H1 (cell line): ENCODE data around the gene DENND4C. TPM values are rescaled to one million over a fixed set of nuclear protein-coding genes. Genes with fewer than 3 reads are reported as not detected.

Source experiments
- CTCF ChIA-PET: fragments of 300-600 bp; sonication (Branson Sonifier 250); formaldehyde crosslinking; loops from one replicate; lab custom pipeline; 2021; ENCODE audit not compliant: partially characterized antibody; lab: Charles Lee
- POLR2A ChIA-PET: fragments of 300-600 bp; sonication (Branson Sonifier 250); formaldehyde crosslinking; loops from one replicate; lab custom pipeline; 2021; ENCODE audit warnings: inconsistent platforms; ENCODE audit not compliant: partially characterized antibody; lab: Charles Lee
- DNase-seq, 2 experiments: peaks; one replicate each; pipeline versions ENCODE4 v3.0.0 to v3.0.0-alpha.2; 2010 to 2022; ENCODE audit warnings: low spot score in 2 of 2, low read depth in 1 of 2, mixed read lengths in 1 of 2
- FAIRE-seq: peaks from 2 replicates; lab custom pipeline; 2011; peaks lifted over from hg19 to GRCh38; lab: Jason Lieb, UNC
- H2AFZ ChIP-seq: 2 replicates; pipeline ENCODE4 v1.8.1; 2012; ENCODE audit warnings: low read length, inconsistent platforms
- H2AK5ac ChIP-seq: 2 replicates; pipeline ENCODE4 v1.6.1; 2013; ENCODE audit warnings: low read depth, low read length
- H2BK120ac ChIP-seq: replicated peaks from 2 replicates; pipeline ENCODE3; 2013; ENCODE audit warnings: low read depth, low read length, inconsistent platforms
- H2BK12ac ChIP-seq: 2 replicates; pipeline ENCODE4 v1.6.1; 2013; ENCODE audit warnings: low read depth, low read length
- H2BK15ac ChIP-seq: 2 replicates; pipeline ENCODE4 v1.6.1; 2013; ENCODE audit warnings: low read length
- H2BK20ac ChIP-seq: 2 replicates; pipeline ENCODE4 v1.6.1; 2013; ENCODE audit warnings: low read length
- H2BK5ac ChIP-seq: 2 replicates; pipeline ENCODE4 v1.6.1; 2013; ENCODE audit warnings: low read depth, low read length
- H3K14ac ChIP-seq: 2 replicates; pipeline ENCODE4 v1.6.1; 2013; ENCODE audit warnings: inconsistent platforms; ENCODE audit not compliant: insufficient read length
- H3K18ac ChIP-seq: 2 replicates; pipeline ENCODE4 v1.6.1; 2013; ENCODE audit warnings: low read length; ENCODE audit errors: extremely low read depth
- H3K23ac ChIP-seq: 2 replicates; pipeline ENCODE4 v1.6.1; 2013; ENCODE audit warnings: inconsistent platforms; ENCODE audit not compliant: insufficient read length
- H3K23me2 ChIP-seq: 2 replicates; pipeline ENCODE4 v1.6.1; 2013; ENCODE audit warnings: low read depth, low read length
- H3K27ac ChIP-seq: 2 replicates; pipeline ENCODE4 v1.6.1; 2011; ENCODE audit warnings: low read depth, low read length, inconsistent platforms
- H3K27me3 ChIP-seq, 4 experiments: replicated peaks in 1 of 4; 1 replicate in 1 of 4; 2 replicates in 3 of 4; pipeline versions ENCODE4 v1.6.1 to v1.8.1; 2011 to 2013; ENCODE audit warnings: low read length in 3 of 4, mild to moderate bottlenecking in 3 of 4, inconsistent platforms in 2 of 4, mixed read lengths in 2 of 4, moderate library complexity in 1 of 4; ENCODE audit not compliant: control insufficient read depth in 3 of 4, insufficient read depth in 3 of 4; ENCODE audit errors: extremely low read depth in 1 of 4
- H3K36me3 ChIP-seq, 4 experiments: 2 replicates each; pipeline versions ENCODE4 v1.6.1 to v1.8.1; 2011 to 2013; ENCODE audit warnings: mild to moderate bottlenecking in 4 of 4, low read length in 3 of 4, moderate library complexity in 2 of 4, control low read depth in 1 of 4, inconsistent platforms in 1 of 4; ENCODE audit not compliant: insufficient read depth in 4 of 4, control insufficient read depth in 2 of 4
- H3K4ac ChIP-seq: replicated peaks from 2 replicates; pipeline ENCODE3; 2013; ENCODE audit warnings: low read length, low read depth, mixed read lengths, inconsistent platforms; ENCODE audit not compliant: insufficient read length
- H3K4me1 ChIP-seq, 4 experiments: replicated peaks in 1 of 4; 1 replicate in 1 of 4; 2 replicates in 3 of 4; pipeline versions ENCODE4 v1.6.1 to v1.8.1; 2011 to 2013; ENCODE audit warnings: low read length in 3 of 4, inconsistent platforms in 2 of 4, mixed read lengths in 1 of 4; ENCODE audit not compliant: insufficient read depth in 4 of 4, control insufficient read depth in 3 of 4
- H3K4me2 ChIP-seq, 2 experiments: 2 replicates each; pipeline versions ENCODE4 v1.6.1 to v1.8.1; 2011 to 2013; ENCODE audit warnings: low read depth in 2 of 2, low read length in 2 of 2, control low read depth in 1 of 2, inconsistent platforms in 1 of 2, mild to moderate bottlenecking in 1 of 2; ENCODE audit not compliant: insufficient read depth in 1 of 2
- H3K4me3 ChIP-seq, 4 experiments: fragments of 200-600, 300-600 bp in 1 of 4; sonication (generic), shearing (Covaris generic), sonication (Bioruptor Twin) in 1 of 4; 2 replicates each; pipeline versions ENCODE4 v1.5.1 to v1.8.1; 2011 to 2016; ENCODE audit warnings: low read length in 4 of 4, low read depth in 3 of 4, control low read depth in 2 of 4, inconsistent platforms in 2 of 4, mild to moderate bottlenecking in 2 of 4, mixed read lengths in 1 of 4, moderate library complexity in 1 of 4; ENCODE audit not compliant: insufficient read depth in 2 of 4; ENCODE audit errors: extremely low read depth in 1 of 4
- H3K56ac ChIP-seq: replicated peaks from 2 replicates; pipeline ENCODE3; 2013; ENCODE audit warnings: low read depth, mild to moderate bottlenecking, mixed read lengths, low read length, inconsistent platforms; ENCODE audit not compliant: insufficient read length
- H3K79me1 ChIP-seq: 2 replicates; pipeline ENCODE4 v1.6.1; 2013; ENCODE audit warnings: low read depth, low read length, control low read depth
- H3K79me2 ChIP-seq, 2 experiments: 2 replicates each; pipeline versions ENCODE4 v1.6.1 to v1.8.1; 2012 to 2013; ENCODE audit warnings: low read length in 2 of 2, mild to moderate bottlenecking in 2 of 2, inconsistent platforms in 1 of 2; ENCODE audit not compliant: insufficient read depth in 2 of 2, control insufficient read depth in 1 of 2
- H3K9ac ChIP-seq, 4 experiments: replicated peaks in 1 of 4; 1 replicate in 1 of 4; 2 replicates in 3 of 4; pipeline versions ENCODE4 v1.6.1 to v1.8.1; 2011 to 2013; ENCODE audit warnings: low read depth in 3 of 4, low read length in 3 of 4, control low read depth in 2 of 4, mild to moderate bottlenecking in 2 of 4, moderate library complexity in 2 of 4, inconsistent platforms in 1 of 4; ENCODE audit errors: extremely low read depth in 1 of 4
- H3K9me3 ChIP-seq, 2 experiments: 2 replicates each; pipeline versions ENCODE4 v1.6.1 to v1.8.1; 2012 to 2013; ENCODE audit warnings: mild to moderate bottlenecking in 2 of 2, moderate library complexity in 2 of 2, control low read depth in 1 of 2, inconsistent platforms in 1 of 2, low read depth in 1 of 2, low read length in 1 of 2, mixed read lengths in 1 of 2; ENCODE audit not compliant: insufficient read depth in 2 of 2
- H4K20me1 ChIP-seq, 2 experiments: replicated peaks in 1 of 2; 2 replicates each; pipeline versions ENCODE3 to v1.8.1; 2011 to 2013; ENCODE audit warnings: inconsistent platforms in 2 of 2, low read length in 2 of 2, mild to moderate bottlenecking in 1 of 2; ENCODE audit not compliant: insufficient read depth in 2 of 2, control insufficient read depth in 1 of 2
- H4K5ac ChIP-seq: 2 replicates; pipeline ENCODE4 v1.6.1; 2013; ENCODE audit warnings: low read length, low read depth, mixed read lengths, inconsistent platforms; ENCODE audit not compliant: insufficient read length
- H4K8ac ChIP-seq: 2 replicates; pipeline ENCODE4 v1.8.0; 2013; ENCODE audit warnings: mild to moderate bottlenecking, moderate library complexity, low read length, inconsistent platforms; ENCODE audit not compliant: insufficient read depth; ENCODE audit errors: extremely low read depth
- H4K91ac ChIP-seq: replicated peaks from 2 replicates; pipeline ENCODE3; 2013; ENCODE audit warnings: low read length, mixed read lengths, inconsistent platforms; ENCODE audit not compliant: insufficient read length
- BACH1 ChIP-seq: IDR thresholded peaks from 2 replicates; pipeline ENCODE4 v1.6.1; 2012; ENCODE audit warnings: low read length, improper control_type of control experiment
- CBX5 ChIP-seq: fragments of 300-800, 300-1000 bp; sonication (generic); IDR thresholded peaks from 2 replicates; pipeline ENCODE4 v1.7.1; 2016; ENCODE audit warnings: antibody characterized with exemption, low read length, low read depth
- EP300 ChIP-seq, 2 experiments: IDR thresholded peaks; 1 replicate in 1 of 2; 2 replicates in 1 of 2; pipeline ENCODE4 v1.6.1; 2011 to 2012; ENCODE audit warnings: low read depth in 2 of 2, low read length in 2 of 2, mild to moderate bottlenecking in 2 of 2, borderline replicate concordance in 1 of 2, inconsistent platforms in 1 of 2, moderate library complexity in 1 of 2
- JUND ChIP-seq: IDR thresholded peaks from 2 replicates; pipeline ENCODE4 v1.6.1; 2011; ENCODE audit warnings: mild to moderate bottlenecking, improper control_type of control experiment, low read length
- MAFK ChIP-seq: IDR thresholded peaks from 2 replicates; pipeline ENCODE4 v1.6.1; 2012; ENCODE audit warnings: low read depth, mild to moderate bottlenecking, improper control_type of control experiment, low read length
- RXRA ChIP-seq: IDR thresholded peaks from 2 replicates; pipeline ENCODE4 v1.6.1; 2011; ENCODE audit warnings: low read depth, mild to moderate bottlenecking, low read length, moderate library complexity; ENCODE audit not compliant: insufficient read depth
- SP2 ChIP-seq: IDR thresholded peaks from 2 replicates; pipeline ENCODE4 v1.6.1; 2012; ENCODE audit warnings: mild to moderate bottlenecking, low read length, inconsistent platforms
- SP4 ChIP-seq: IDR thresholded peaks from 2 replicates; pipeline ENCODE4 v1.6.1; 2012; ENCODE audit warnings: low read length, inconsistent platforms
- SUZ12 ChIP-seq: fragments of 200-600 bp; sonication (generic); IDR thresholded peaks from 2 replicates; pipeline ENCODE4 v1.6.1; 2012; ENCODE audit warnings: mild to moderate bottlenecking, inconsistent platforms, low read length, moderate library complexity, mixed read lengths
- WGBS, 2 experiments: shearing (Covaris generic) in 1 of 2; methylation state at CpG; one replicate each; pipeline versions ENCODE4 v1.1.6 to v1.1.7; 2013 to 2015; ENCODE audit warnings: low lambda C conversion rate in 2 of 2, mixed read lengths in 2 of 2, inconsistent platforms in 1 of 2, low coverage in 1 of 2, missing lambda C conversion rate in 1 of 2; ENCODE audit not compliant: insufficient replicate concordance in 2 of 2, insufficient coverage in 1 of 2, insufficient read length in 1 of 2; ENCODE audit errors: extremely low coverage in 1 of 2, missing lambda C conversion rate in 1 of 2; 5-methylcytosine and 5-hydroxymethylcytosine counted together
- polyA plus RNA-seq, 7 experiments: library from polyadenylated mRNA; depleted of rRNA in 3 of 7; stranded (reverse) in 5 of 7; unstranded in 2 of 7; fragments of >200 nt in 5 of 7; fragments of 200-250 nt in 2 of 7; gene quantifications; 1 replicate in 5 of 7; 2 replicates in 1 of 7; 4 replicates in 1 of 7; pipeline versions ENCODE4 v1.2.1 to v1.2.3, GENCODE V29; 2011 to 2013; ENCODE audit warnings: missing spikeins in 2 of 7, mixed read lengths in 2 of 7
- total RNA-seq: library from RNA; stranded (reverse); fragmentation: NEBNext Ultra II Directional; extraction: Animal tissue kit (Norgen Biotek cat#: 25700); gene quantifications from 2 replicates; pipeline ENCODE4 v1.2.1, GENCODE V29; 2021
- TF ChIP-seq, protein P1 (sequence below), 3 experiments: IDR thresholded peaks; 1 replicate in 2 of 3; 2 replicates in 1 of 3; pipeline versions ENCODE4 v1.5.1 to v1.6.1; 2011; ENCODE audit warnings: low read length in 3 of 3, mild to moderate bottlenecking in 3 of 3, inconsistent platforms in 2 of 3, low read depth in 1 of 3, moderate library complexity in 1 of 3; ENCODE audit not compliant: insufficient read depth in 1 of 3; ENCODE audit errors: control extremely low read depth in 1 of 3
- TF ChIP-seq, protein P2 (sequence below): IDR thresholded peaks from 2 replicates; pipeline ENCODE4 v1.6.1; 2012; ENCODE audit warnings: inconsistent platforms

Gene DENND4C
- total and polyA plus RNA-seq, 2 of the 8 experiments (the other 6 are each of a cell fraction or from before 2014, with no cell fraction given) = 6.9 to 18.9 TPM

DNA sequence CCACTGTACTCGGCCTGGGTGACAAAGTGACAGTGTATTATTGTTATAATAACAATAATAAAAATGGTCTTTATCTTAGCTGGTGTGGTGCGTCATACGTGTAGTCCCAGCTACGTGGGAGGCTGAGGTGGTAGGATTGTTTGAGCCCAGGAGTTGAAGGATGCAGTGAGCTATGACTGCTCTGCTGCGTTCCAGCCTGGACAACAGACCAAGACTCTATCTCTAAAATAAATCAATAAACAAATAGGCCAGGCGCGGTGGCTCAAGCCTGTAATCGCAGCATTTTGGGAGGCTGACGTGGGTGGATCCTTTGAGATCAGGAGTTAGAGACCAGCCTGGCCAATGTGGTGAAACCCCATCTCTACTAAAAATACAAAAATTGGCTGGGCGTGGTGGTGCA is 9.2 kb upstream of the DENND4C start:
- no peaks in the 10 kb centered on the region for H3K79me1 ChIP-seq
- no peak overlapping the region; the same call in 1 of the 2 replicates for H4K8ac ChIP-seq
- H2AFZ ChIP-seq = no peak overlapping the region
- H3K9me3 ChIP-seq = no peaks in the 10 kb centered on the region
- no peak for DNase-seq
- 93% methylated on average over 10 of the region's 10 CpGs; no CpG with 5 or more reads in 1 of the 2 experiments for WGBS, 2 experiments
- no peaks in the 10 kb centered on the region for H4K20me1 ChIP-seq
- 0 out of 7 replicates have a peak, but pooled peaks cover 0 to 3% (median 0%) of the 10 kb centered on the region in 4 experiments for H3K4me1 ChIP-seq
- H2BK20ac ChIP-seq = no peak overlapping the region
- H3K4me3 ChIP-seq = no peak overlapping the region
- H3K4me2 ChIP-seq = no peak overlapping the region
- no peak for FAIRE-seq
- H3K18ac ChIP-seq = no peak overlapping the region
- no peak overlapping the region for H3K27ac ChIP-seq
- H2AK5ac ChIP-seq = 0 out of 2 replicates have a peak overlapping the region, but pooled peaks have one; percentile 65
- no peak overlapping the region for H3K14ac ChIP-seq
- no peaks in the 10 kb centered on the region for H3K23me2 ChIP-seq
- H4K5ac ChIP-seq = no peak overlapping the region
- H2BK120ac ChIP-seq = no peak overlapping the region
- no peak overlapping the region for H3K56ac ChIP-seq
- ChIA-PET CTCF (interaction anchor here (0.6 to 1.8 kb wide), 2 partner anchors 56 to 243 kb away, joined by 3 to 6 read pairs; no protein-coding TSS in a partner anchor), POLR2A (interaction anchor here (0.9 to 1.9 kb wide), 4 partner anchors 9 to 159 kb away, joined by 3 to 8 read pairs (median 4); partner anchors contain the start of genes DENND4C and RPS6)
- no peak overlapping the region for H2BK15ac ChIP-seq
- H2BK5ac ChIP-seq = peak overlapping the region; percentile 40; the same call in 1 of the 2 replicates
- H3K79me2 ChIP-seq = no peaks in the 10 kb centered on the region
- no peak overlapping the region for H2BK12ac ChIP-seq
- H3K23ac ChIP-seq = no peak overlapping the region
- H3K9ac ChIP-seq = no peak overlapping the region
- no peak overlapping the region for H4K91ac ChIP-seq
- no peaks in the 10 kb centered on the region for H3K36me3 ChIP-seq
- H3K27me3 ChIP-seq = no peaks in the 10 kb centered on the region
- H3K4ac ChIP-seq = no peak overlapping the region
- TF ChIP-seq, protein P1, sequence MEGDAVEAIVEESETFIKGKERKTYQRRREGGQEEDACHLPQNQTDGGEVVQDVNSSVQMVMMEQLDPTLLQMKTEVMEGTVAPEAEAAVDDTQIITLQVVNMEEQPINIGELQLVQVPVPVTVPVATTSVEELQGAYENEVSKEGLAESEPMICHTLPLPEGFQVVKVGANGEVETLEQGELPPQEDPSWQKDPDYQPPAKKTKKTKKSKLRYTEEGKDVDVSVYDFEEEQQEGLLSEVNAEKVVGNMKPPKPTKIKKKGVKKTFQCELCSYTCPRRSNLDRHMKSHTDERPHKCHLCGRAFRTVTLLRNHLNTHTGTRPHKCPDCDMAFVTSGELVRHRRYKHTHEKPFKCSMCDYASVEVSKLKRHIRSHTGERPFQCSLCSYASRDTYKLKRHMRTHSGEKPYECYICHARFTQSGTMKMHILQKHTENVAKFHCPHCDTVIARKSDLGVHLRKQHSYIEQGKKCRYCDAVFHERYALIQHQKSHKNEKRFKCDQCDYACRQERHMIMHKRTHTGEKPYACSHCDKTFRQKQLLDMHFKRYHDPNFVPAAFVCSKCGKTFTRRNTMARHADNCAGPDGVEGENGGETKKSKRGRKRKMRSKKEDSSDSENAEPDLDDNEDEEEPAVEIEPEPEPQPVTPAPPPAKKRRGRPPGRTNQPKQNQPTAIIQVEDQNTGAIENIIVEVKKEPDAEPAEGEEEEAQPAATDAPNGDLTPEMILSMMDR (IDR thresholded peaks at IDR 0.05; ENCODE audit: control extremely low read depth in 1 of 3, insufficient read depth in 1 of 3, low read depth in 1 of 3, low read length in 3 of 3) = no peak
- no peak for TF ChIP-seq SP2
- TF ChIP-seq RXRA = no peak
- no peak for TF ChIP-seq EP300 (IDR thresholded peaks at IDR 0.05; ENCODE audit: borderline replicate concordance in 1 of 2, low read depth in 2 of 2, low read length in 2 of 2)
- no peak for TF ChIP-seq JUND
- no peak for TF ChIP-seq BACH1
- no peak for TF ChIP-seq MAFK
- no peak for TF ChIP-seq SP4
- no peak for TF ChIP-seq SUZ12
- TF ChIP-seq, protein P2, sequence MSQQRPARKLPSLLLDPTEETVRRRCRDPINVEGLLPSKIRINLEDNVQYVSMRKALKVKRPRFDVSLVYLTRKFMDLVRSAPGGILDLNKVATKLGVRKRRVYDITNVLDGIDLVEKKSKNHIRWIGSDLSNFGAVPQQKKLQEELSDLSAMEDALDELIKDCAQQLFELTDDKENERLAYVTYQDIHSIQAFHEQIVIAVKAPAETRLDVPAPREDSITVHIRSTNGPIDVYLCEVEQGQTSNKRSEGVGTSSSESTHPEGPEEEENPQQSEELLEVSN = no peak
- no peak for TF ChIP-seq CBX5
